ENCODE data around the gene MROH8. TPM values are rescaled to one million over a fixed set of nuclear protein-coding genes. Genes with fewer than 3 reads are reported as not detected.
A peak's percentile ranks its signal among the peaks of the same experiment; 100 is the strongest.
"Not testable (repeated sequence)": the region's sequence is repeated elsewhere in the genome, so short reads cannot be mapped to it uniquely, and the experiment has no call there.

MROH8 gene
- total RNA-seq, 2 donors from 2014 or later = 1.1 to 2.0 TPM

DNA sequence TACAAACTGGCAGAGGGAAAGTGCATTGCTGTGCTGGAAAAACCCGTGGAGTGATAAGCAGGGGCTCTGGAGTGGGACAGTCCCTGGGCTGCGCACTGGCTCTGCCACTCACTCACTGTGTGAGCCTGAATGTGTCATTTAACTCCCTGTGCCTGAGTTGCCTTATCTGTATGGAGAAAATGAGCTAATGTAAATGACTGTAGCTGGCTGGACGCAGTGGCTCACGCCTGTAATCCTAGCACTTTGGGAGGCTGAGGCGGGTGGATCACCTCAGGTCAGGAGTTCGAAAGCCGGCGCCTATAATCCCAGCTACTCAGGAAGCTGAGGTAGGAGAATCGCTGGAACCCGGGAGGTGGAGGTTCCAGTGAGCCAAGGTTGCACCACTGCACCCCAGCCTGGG lies 18.7 kb downstream of the MROH8 start:
- Mint-ChIP-seq H3K4me3 (no peak overlapping the region), H3K27me3 (peaks cover 6% of the 10 kb centered on the region), H3K4me1 (peaks cover 5% of the 10 kb centered on the region), H3K36me3 (ENCODE audit: low read depth) (peaks cover 2% of the 10 kb centered on the region), H3K27ac (no peak overlapping the region)
- no peak for ATAC-seq
- no peak for DNase-seq
- H3K9me3 ChIP-seq (ENCODE audit: control insufficient read depth, low read length, poor library complexity, severe bottlenecking) = no peaks in the 10 kb centered on the region

DNA sequence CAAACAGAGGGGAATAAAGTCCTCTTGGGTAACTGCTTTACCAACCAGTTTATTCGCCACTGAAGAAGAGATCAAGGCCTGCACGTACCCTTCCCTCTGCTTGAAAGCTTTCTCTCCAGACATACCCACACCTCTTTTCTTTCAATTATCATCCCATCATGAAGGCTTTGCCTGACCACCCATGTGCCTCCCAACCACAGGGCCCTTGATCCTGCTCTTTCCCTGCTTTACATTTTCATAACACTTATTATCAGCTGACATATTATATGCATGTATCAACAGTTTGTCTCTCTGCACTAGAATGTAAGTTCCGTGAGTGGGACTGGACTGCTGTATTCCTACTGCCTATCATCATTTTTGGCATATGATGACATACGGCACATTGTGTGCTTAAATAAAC lies 21.1 kb downstream of the MROH8 start:
- Mint-ChIP-seq H3K4me3 (no peak overlapping the region), H3K36me3 (ENCODE audit: low read depth) (no peaks in the 10 kb centered on the region), H3K27ac (peak overlapping the region; percentile 88), H3K27me3 (peaks cover 5% of the 10 kb centered on the region), H3K4me1 (peaks cover 3% of the 10 kb centered on the region)
- ATAC-seq (no peak), DNase-seq (no peak)
- no peaks in the 10 kb centered on the region for H3K9me3 ChIP-seq (ENCODE audit: control insufficient read depth, low read length, poor library complexity, severe bottlenecking)

DNA sequence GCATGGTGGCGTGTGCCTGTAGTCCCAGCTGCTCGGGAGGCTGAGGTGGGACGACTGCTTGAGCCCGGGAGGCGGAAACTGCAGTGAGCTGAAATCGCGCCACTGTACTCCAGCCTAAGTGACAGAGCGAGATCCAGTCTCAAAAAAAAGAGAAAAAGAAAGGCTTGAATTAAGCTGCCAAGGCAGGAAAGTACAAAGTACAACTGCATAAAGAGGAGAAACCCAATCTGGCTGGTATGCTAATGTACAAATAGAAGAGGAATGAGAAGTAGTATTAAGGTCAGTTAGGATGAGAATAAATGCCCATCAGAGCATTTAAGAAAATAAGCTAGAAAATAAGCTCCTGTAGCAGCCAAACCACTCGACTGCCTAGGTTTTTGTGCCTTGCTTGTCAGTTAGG lies 23.4 kb downstream of the MROH8 start:
- Mint-ChIP-seq H3K4me1 (peaks cover 7% of the 10 kb centered on the region), H3K27ac (no peak overlapping the region), H3K4me3 (no peak overlapping the region), H3K27me3 (no peaks in the 10 kb centered on the region), H3K36me3 (ENCODE audit: low read depth) (peaks cover 3% of the 10 kb centered on the region)
- no peak for DNase-seq
- ATAC-seq = no peak
- no peaks in the 10 kb centered on the region for H3K9me3 ChIP-seq (ENCODE audit: control insufficient read depth, low read length, poor library complexity, severe bottlenecking)

DNA sequence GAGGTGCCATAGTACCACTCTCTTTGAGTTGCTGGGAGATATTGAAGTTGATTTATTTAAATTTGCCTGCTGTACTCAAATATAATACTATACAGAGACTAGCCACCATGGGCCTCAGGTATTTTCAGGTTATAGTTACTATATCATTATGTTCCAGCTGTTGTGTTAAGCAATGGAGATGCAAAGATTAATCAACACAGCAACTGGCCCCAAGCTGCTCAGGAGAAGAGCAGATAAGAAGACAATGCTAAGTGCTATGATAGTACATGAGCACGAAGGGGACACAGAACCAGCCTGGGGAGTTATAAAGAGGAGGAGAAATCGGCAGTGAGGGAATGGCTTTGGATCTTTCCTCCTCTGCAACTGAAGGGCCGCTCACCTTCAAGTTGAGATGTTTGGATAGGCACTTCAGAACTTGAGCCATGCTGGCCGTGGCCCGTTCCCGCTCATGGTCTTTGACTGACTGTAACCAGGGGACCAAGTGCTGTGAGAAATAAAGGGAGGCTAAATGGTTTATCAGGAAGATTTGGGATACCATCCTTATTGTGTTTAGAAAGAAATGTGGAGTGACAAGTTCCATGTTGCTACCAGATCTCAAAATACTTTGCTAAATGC lies 24.6 kb downstream of the MROH8 start:
- no peaks in the 10 kb centered on the region for H3K27me3 Mint-ChIP-seq
- H3K9me3 ChIP-seq (ENCODE audit: control insufficient read depth, low read length, poor library complexity, severe bottlenecking) = no peaks in the 10 kb centered on the region
- no peak overlapping the region for H3K4me3 Mint-ChIP-seq
- H3K36me3 Mint-ChIP-seq (ENCODE audit: low read depth) = peaks cover 3% of the 10 kb centered on the region
- DNase-seq (no peak), ATAC-seq (no peak)
- no peak overlapping the region for H3K27ac Mint-ChIP-seq
- H3K4me1 Mint-ChIP-seq = peaks cover 7% of the 10 kb centered on the region

DNA sequence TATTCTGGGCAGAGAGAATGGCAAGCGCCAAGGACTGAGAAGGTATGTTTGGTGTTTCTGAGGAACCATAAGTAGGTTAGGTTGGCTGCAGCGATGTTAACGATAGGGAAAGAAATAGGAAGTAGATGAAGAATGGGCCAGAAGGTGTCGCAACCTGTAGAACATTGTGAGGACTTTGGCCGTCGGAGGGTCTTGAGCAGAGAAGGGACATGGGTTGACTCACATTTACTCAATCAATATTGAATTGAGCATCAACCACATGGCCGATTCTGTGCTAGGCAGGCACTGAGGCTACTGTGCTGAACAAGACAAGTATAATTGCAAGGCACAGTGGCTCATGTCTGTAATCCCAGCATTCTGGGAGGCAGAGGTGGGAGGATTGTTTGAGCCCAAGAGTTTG lies 27.1 kb downstream of the MROH8 start:
- Mint-ChIP-seq H3K4me1 (peaks cover 4% of the 10 kb centered on the region), H3K27ac (no peak overlapping the region), H3K4me3 (no peak overlapping the region), H3K36me3 (ENCODE audit: low read depth) (peaks cover 3% of the 10 kb centered on the region), H3K27me3 (no peaks in the 10 kb centered on the region)
- DNase-seq (no peak), ATAC-seq (no peak)
- no peaks in the 10 kb centered on the region for H3K9me3 ChIP-seq (ENCODE audit: control insufficient read depth, low read length, poor library complexity, severe bottlenecking)

DNA sequence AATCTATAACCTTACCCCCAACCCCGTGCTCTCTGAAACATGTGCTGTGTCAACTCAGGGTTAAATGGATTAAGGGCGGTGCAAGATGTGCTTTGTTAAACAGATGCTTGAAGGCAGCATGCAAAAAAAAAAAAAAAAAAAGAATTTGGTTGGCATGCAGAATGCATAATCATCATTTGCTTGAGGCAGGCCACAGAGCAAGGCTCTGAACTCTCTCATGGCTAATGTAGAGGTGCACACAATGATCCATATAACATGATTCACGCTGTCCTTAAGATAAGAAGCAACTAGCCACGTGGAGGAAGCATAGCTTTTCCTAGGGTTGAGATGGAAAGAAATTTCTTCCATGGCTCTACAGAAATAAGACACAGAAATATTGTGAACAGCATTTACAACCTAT lies 27.8 kb downstream of the MROH8 start:
- H3K4me1 Mint-ChIP-seq = peaks cover 4% of the 10 kb centered on the region
- H3K27ac Mint-ChIP-seq = no peak overlapping the region
- no peaks in the 10 kb centered on the region for H3K9me3 ChIP-seq (ENCODE audit: control insufficient read depth, low read length, poor library complexity, severe bottlenecking)
- ATAC-seq (no peak), DNase-seq (no peak)
- no peak overlapping the region for H3K4me3 Mint-ChIP-seq
- H3K27me3 Mint-ChIP-seq = no peaks in the 10 kb centered on the region
- peaks cover 3% of the 10 kb centered on the region for H3K36me3 Mint-ChIP-seq (ENCODE audit: low read depth)

DNA sequence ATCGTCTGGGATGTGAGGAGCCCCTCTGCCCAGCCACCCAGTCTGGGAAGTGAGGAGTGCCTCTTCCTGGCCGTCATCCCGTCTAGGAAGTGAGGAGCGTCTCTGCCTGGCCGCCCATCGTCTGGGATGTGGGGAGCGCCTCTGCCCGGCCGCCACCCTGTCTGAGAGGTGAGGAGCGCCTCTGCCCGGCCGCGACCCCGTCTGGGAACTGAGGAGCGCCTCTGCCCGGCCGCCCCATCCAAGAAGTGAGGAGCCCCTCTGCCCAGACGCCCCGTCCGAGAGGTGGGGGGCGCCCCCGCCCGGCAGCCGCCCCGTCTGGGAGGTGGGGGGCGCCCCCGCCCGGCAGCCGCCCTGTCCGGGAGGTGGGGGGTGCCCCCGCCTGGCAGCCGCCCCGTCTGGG lies 28.5 kb downstream of the MROH8 start:
- ATAC-seq; H3K27me3 Mint-ChIP-seq; H3K4me1 Mint-ChIP-seq; H3K36me3 Mint-ChIP-seq (ENCODE audit: low read depth); H3K9me3 ChIP-seq (ENCODE audit: control insufficient read depth, low read length, poor library complexity, severe bottlenecking); DNase-seq; H3K27ac Mint-ChIP-seq; H3K4me3 Mint-ChIP-seq: not testable (repeated sequence)

DNA sequence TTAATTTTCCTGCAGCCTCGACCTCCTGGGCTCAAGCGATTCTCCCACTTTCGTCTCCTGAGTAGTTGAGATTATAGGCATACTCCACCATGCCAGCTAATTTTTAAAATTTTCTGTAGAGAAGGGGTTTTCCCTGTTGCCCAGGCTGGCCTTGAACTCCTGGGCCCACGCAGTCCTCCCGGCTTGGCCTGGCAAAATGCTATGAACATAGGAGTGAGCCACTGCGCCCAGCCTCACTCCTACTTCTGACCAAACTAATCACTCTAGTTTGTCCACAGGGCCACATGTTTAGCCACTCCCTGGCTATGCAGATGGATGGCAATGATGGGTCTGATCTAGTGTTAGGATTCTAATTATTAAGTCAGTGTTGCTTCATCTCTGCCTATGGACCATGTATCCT lies 32.1 kb downstream of the MROH8 start:
- H3K27ac Mint-ChIP-seq = no peak overlapping the region
- no peak for ATAC-seq
- no peaks in the 10 kb centered on the region for H3K4me1 Mint-ChIP-seq
- DNase-seq = no peak
- H3K36me3 Mint-ChIP-seq (ENCODE audit: low read depth) = no peaks in the 10 kb centered on the region
- H3K27me3 Mint-ChIP-seq = no peaks in the 10 kb centered on the region
- H3K4me3 Mint-ChIP-seq = no peak overlapping the region
- no peaks in the 10 kb centered on the region for H3K9me3 ChIP-seq (ENCODE audit: control insufficient read depth, low read length, poor library complexity, severe bottlenecking)

DNA sequence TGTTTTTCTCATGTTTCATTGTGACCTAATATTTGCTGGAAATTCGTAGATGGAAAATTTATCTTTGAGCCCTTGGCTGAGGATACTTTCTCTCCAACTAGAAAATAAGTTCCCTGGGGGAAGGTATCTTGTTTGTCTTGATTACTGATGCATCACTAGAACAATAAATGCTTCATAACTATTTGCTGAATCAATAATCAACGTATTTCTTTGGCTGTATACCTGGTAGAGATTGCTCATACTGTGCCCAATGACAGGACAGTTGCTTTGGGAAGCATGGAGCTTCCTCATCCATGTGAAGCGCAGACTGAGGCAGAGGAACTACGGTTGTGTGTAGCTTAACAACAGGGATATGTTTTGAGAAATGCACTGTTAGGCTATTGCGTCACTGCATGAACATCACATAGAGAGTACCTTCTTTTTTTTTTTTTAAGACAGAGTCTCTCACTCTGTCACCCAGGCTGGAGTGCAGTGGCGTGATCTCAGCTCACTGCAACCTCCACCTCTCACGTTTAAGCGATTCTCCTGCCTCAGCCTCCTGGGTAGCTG lies 34.4 kb downstream of the MROH8 start:
- ATAC-seq (no peak), DNase-seq (no peak)
- H3K9me3 ChIP-seq (ENCODE audit: control insufficient read depth, low read length, poor library complexity, severe bottlenecking) = no peaks in the 10 kb centered on the region
- Mint-ChIP-seq H3K36me3 (ENCODE audit: low read depth) (no peaks in the 10 kb centered on the region), H3K4me3 (no peak overlapping the region), H3K4me1 (no peaks in the 10 kb centered on the region), H3K27me3 (no peaks in the 10 kb centered on the region), H3K27ac (no peak overlapping the region)

DNA sequence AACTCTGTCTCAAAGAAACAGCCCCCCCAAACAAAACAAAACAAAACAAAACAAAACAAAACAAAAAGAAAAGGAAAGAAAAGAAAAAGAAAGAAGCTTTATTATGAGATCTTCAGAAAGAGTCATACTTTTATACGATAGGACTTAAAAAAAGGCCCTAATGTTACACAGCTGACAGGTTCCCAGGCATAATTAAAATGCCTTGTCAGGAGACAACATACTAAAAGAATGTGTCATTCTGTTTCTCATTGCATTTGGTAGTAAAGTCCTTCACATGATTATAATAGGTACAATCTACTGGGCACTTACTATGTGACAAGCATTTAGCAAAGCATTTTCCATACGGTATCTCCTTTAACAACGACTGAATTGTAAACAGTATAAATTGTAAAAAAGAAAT lies 36.6 kb downstream of the MROH8 start:
- DNase-seq = no peak
- Mint-ChIP-seq H3K36me3 (ENCODE audit: low read depth) (no peaks in the 10 kb centered on the region), H3K27ac (no peak overlapping the region), H3K4me1 (no peaks in the 10 kb centered on the region), H3K4me3 (no peak overlapping the region), H3K27me3 (no peaks in the 10 kb centered on the region)
- no peak for ATAC-seq
- no peaks in the 10 kb centered on the region for H3K9me3 ChIP-seq (ENCODE audit: control insufficient read depth, low read length, poor library complexity, severe bottlenecking)

DNA sequence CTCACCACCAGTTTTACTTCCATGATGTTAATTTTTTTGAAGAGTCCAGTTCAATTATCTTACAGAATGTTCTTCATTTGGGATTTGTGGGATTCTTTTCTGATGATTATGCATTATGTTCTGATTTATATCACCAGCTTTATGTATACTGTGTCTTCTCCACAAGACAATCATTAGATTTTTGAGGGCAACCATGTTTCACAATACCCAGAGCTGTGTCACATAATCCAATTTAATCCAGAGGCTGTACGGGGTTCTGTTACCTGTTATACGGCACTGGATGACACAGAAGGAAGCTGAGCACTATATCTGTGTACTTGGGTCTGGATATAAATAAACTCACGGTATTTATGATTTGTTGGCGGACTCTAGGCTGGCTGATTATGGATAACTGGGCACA lies 41.8 kb downstream of the MROH8 start:
- no peak for ATAC-seq
- H3K27ac Mint-ChIP-seq = no peak overlapping the region
- no peaks in the 10 kb centered on the region for H3K27me3 Mint-ChIP-seq
- H3K36me3 Mint-ChIP-seq (ENCODE audit: low read depth) = no peaks in the 10 kb centered on the region
- DNase-seq = no peak
- H3K9me3 ChIP-seq (ENCODE audit: control insufficient read depth, low read length, poor library complexity, severe bottlenecking) = no peaks in the 10 kb centered on the region
- H3K4me3 Mint-ChIP-seq = no peak overlapping the region
- H3K4me1 Mint-ChIP-seq = no peaks in the 10 kb centered on the region

DNA sequence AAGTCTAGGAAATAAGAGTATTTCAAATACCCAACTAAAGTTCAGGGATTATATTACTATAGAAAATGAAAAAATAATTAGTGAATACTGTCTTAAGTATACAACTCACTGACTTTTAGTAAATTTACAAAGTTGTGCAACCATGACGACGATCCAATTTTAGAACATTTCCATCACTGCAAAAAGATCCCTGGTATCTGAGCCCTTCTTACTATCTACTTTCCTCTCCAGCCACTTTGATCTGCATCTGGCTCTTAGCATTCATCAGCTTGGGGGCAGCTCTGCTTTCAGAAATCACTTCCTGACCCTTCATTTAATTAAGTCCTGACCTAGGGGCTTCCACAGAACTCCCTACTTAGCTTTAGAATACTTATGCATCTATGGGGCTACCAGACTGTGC lies 45.4 kb downstream of the MROH8 start:
- Mint-ChIP-seq H3K27me3 (no peaks in the 10 kb centered on the region), H3K27ac (no peak overlapping the region), H3K36me3 (ENCODE audit: low read depth) (peaks cover 4% of the 10 kb centered on the region), H3K4me1 (peaks cover 2% of the 10 kb centered on the region), H3K4me3 (no peak overlapping the region)
- ATAC-seq (no peak), DNase-seq (no peak)
- no peaks in the 10 kb centered on the region for H3K9me3 ChIP-seq (ENCODE audit: control insufficient read depth, low read length, poor library complexity, severe bottlenecking)

DNA sequence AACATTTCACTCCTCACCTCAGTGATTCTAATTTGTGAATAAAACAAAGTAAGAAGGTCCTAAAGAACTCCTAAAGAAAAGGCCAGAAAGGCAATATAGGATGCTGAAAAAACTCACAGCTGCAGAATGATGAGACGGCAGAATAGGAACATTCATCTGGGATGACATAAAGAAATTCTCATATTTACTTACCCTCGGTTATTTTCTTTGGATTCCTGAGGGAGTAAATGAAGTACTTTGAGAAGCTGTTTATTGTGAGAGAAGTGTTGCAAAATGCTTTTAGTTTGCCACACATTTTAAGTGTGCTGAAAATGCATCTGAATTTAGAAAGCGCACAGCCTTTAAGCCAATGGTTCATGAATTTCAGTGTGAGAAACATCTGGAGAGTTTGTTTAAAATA lies 47.9 kb downstream of the MROH8 start:
- no peak for ATAC-seq
- Mint-ChIP-seq H3K4me3 (no peak overlapping the region), H3K4me1 (peaks cover 4% of the 10 kb centered on the region), H3K36me3 (ENCODE audit: low read depth) (peaks cover 4% of the 10 kb centered on the region), H3K27me3 (no peaks in the 10 kb centered on the region), H3K27ac (no peak overlapping the region)
- no peaks in the 10 kb centered on the region for H3K9me3 ChIP-seq (ENCODE audit: control insufficient read depth, low read length, poor library complexity, severe bottlenecking)
- no peak for DNase-seq

DNA sequence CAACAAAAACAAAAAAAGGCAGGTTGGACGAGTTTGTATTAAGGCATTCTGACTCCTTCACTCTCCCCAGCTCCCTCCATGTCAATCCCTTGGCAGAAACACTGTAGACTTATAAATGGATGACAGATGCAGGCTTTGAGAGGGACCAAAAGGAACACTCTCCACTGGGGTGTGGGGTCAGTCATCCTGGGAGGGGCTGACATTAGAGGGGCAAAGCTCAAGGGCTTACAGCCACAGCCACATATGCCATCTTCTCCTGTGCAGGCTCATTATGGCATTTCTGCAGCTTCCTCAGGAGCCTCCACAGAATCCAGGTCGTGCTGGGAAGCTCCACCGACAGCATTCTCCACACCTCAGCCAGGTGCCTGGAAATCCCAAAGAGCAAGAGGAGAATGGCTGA lies 50.5 kb downstream of the MROH8 start:
- no peaks in the 10 kb centered on the region for H3K9me3 ChIP-seq (ENCODE audit: control insufficient read depth, low read length, poor library complexity, severe bottlenecking)
- Mint-ChIP-seq H3K4me1 (peaks cover 4% of the 10 kb centered on the region), H3K36me3 (ENCODE audit: low read depth) (peaks cover 4% of the 10 kb centered on the region), H3K27ac (no peak overlapping the region), H3K27me3 (no peaks in the 10 kb centered on the region), H3K4me3 (no peak overlapping the region)
- DNase-seq (no peak), ATAC-seq (no peak)

Measured in T-helper 17 cell (primary cell).